ENCODE measurements around the gene MYBBP1A. TPM values are rescaled to one million over a fixed set of nuclear protein-coding genes. Genes with fewer than 3 reads are reported as not detected.

MYBBP1A gene
- total RNA-seq, 3 donors from 2014 or later (not counting 1 experiment from before 2014, with no cell fraction given) = 50.5 to 58.1 (median 52.7) TPM

GRCh38 chr17:4586043-4586442 lies 30.9 kb upstream of the MYBBP1A start:
- intact Hi-C loops (cut with micrococcal nuclease) = no loop called here
- no peaks in the 10 kb centered on the region for H3K36me3 Mint-ChIP-seq
- Histone ChIP-seq H3K27ac (ENCODE audit: low read length) (no peak overlapping the region), H3K27me3 (ENCODE audit: control insufficient read depth, insufficient read depth, low read length) (peaks cover 9% of the 10 kb centered on the region), H3K36me3 (ENCODE audit: control insufficient read depth, insufficient read depth, low read length) (no peaks in the 10 kb centered on the region), H3K4me1 (ENCODE audit: control insufficient read depth, insufficient read depth, low read length) (peaks cover 5% of the 10 kb centered on the region), H3K9me3 (ENCODE audit: control insufficient read depth, insufficient read depth, low read length) (no peaks in the 10 kb centered on the region), H3K4me3 (ENCODE audit: low read length) (no peak overlapping the region)
- peaks cover 26 to 40% of the 10 kb centered on the region in 2 donors for H3K27me3 Mint-ChIP-seq (ENCODE audit: low read depth in 2 of 2)
- H3K27ac Mint-ChIP-seq = no peak overlapping the region
- H3K9me3 Mint-ChIP-seq = no peaks in the 10 kb centered on the region
- no peak for ATAC-seq
- no peak for DNase-seq
- WGBS (ENCODE audit: insufficient coverage) = 90% methylated on average over 9 of the region's 9 CpGs
- H3K4me1 Mint-ChIP-seq = peaks cover 0 to 4% of the 10 kb centered on the region in 2 donors
- no peak overlapping the region for H3K4me3 Mint-ChIP-seq
- TF ChIP-seq, protein P1, sequence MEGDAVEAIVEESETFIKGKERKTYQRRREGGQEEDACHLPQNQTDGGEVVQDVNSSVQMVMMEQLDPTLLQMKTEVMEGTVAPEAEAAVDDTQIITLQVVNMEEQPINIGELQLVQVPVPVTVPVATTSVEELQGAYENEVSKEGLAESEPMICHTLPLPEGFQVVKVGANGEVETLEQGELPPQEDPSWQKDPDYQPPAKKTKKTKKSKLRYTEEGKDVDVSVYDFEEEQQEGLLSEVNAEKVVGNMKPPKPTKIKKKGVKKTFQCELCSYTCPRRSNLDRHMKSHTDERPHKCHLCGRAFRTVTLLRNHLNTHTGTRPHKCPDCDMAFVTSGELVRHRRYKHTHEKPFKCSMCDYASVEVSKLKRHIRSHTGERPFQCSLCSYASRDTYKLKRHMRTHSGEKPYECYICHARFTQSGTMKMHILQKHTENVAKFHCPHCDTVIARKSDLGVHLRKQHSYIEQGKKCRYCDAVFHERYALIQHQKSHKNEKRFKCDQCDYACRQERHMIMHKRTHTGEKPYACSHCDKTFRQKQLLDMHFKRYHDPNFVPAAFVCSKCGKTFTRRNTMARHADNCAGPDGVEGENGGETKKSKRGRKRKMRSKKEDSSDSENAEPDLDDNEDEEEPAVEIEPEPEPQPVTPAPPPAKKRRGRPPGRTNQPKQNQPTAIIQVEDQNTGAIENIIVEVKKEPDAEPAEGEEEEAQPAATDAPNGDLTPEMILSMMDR (IDR thresholded peaks at IDR 0.05) = no peak

DNA sequence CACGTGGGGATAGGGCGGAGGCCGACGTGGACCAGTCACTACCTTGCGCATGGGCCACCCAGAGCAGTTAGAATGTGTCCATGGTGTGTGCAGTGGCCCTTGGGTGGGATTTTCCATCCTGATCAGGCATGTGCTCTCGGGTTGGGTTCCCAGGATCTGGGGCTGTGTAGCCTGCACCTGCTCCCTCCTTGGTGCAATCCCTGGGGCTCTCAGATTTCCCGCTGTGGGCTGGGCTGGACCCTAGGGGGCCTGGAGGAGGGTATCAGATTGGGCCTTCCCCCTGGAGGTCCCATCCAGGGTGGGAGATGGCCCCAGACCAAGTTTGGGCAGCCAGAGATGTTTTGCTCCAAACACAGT lies 30.4 kb upstream of the MYBBP1A start:
- Histone ChIP-seq H3K36me3 (ENCODE audit: control insufficient read depth, insufficient read depth, low read length) (no peaks in the 10 kb centered on the region), H3K4me1 (ENCODE audit: control insufficient read depth, insufficient read depth, low read length) (peaks cover 5% of the 10 kb centered on the region), H3K9me3 (ENCODE audit: control insufficient read depth, insufficient read depth, low read length) (no peaks in the 10 kb centered on the region), H3K27ac (ENCODE audit: low read length) (no peak overlapping the region), H3K4me3 (ENCODE audit: low read length) (no peak overlapping the region), H3K27me3 (ENCODE audit: control insufficient read depth, insufficient read depth, low read length) (peaks cover 9% of the 10 kb centered on the region)
- Mint-ChIP-seq H3K36me3 (no peaks in the 10 kb centered on the region), H3K27ac (no peak overlapping the region), H3K4me3 (no peak overlapping the region), H3K9me3 (no peaks in the 10 kb centered on the region), H3K4me1 (peaks cover 0 to 4% of the 10 kb centered on the region in 2 donors), H3K27me3 (ENCODE audit: low read depth in 2 of 2) (peaks cover 26 to 40% of the 10 kb centered on the region in 2 donors)
- WGBS (ENCODE audit: insufficient coverage) = 89% methylated on average over 7 of the region's 7 CpGs
- ATAC-seq (no peak), DNase-seq (no peak)
- TF ChIP-seq, protein P1 (IDR thresholded peaks at IDR 0.05) = no peak
- intact Hi-C loops (cut with micrococcal nuclease) = no loop called here

DNA sequence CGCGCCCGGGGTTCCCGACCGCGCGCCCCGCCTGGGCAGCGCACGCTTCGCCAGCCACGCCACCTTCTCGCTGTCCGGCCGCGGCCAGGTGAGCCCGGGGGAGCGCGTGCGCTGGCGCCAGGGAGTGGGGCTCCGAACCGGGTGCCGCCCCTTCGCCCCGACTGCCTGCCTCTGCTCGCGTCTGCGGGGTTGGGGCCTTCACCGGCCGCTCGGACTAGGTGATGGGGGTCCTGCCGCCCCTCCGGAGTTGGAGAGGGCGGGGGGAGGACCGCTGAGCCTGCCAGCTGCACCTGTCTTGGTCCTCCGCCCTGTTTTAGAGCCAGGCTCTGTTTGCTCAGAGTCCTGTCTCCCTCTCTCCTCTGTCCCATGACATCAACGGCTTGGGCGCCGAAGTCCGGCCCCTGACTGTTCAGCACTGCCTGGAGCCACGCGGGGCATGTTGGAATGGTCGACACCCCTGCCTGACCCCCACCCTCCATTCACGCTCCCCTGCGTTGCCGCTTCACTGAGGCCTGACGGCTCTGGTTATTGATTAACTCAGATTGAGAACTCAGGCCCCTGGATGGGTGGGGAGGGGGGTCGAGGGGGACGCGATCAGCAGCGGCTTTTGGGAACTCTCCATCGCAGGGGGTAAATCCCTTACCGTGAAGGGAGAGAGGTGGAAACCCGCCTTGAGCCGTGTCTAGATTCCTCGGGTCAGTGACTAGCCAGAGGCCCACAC lies 29.9 kb upstream of the MYBBP1A start:
- Mint-ChIP-seq H3K27ac (no peak overlapping the region), H3K27me3 (ENCODE audit: low read depth in 2 of 2) (peaks cover 26 to 35% of the 10 kb centered on the region in 2 donors), H3K9me3 (no peaks in the 10 kb centered on the region), H3K4me3 (peak overlapping the region; percentile 49), H3K36me3 (no peaks in the 10 kb centered on the region), H3K4me1 (peaks cover 0 to 4% of the 10 kb centered on the region in 2 donors)
- H3K27me3 ChIP-seq (ENCODE audit: control insufficient read depth, insufficient read depth, low read length) = peaks cover 9% of the 10 kb centered on the region
- ATAC-seq = no peak
- H3K4me1 ChIP-seq (ENCODE audit: control insufficient read depth, insufficient read depth, low read length) = peaks cover 5% of the 10 kb centered on the region
- DNase-seq = no peak
- no peak overlapping the region for H3K4me3 ChIP-seq (ENCODE audit: low read length)
- H3K9me3 ChIP-seq (ENCODE audit: control insufficient read depth, insufficient read depth, low read length) = no peaks in the 10 kb centered on the region
- 35% methylated on average over 56 of the region's 57 CpGs for WGBS (ENCODE audit: insufficient coverage)
- intact Hi-C loops (cut with micrococcal nuclease) = no loop called here
- H3K27ac ChIP-seq (ENCODE audit: low read length) = no peak overlapping the region
- TF ChIP-seq, protein P1 (IDR thresholded peaks at IDR 0.05) = no peak
- no peaks in the 10 kb centered on the region for H3K36me3 ChIP-seq (ENCODE audit: control insufficient read depth, insufficient read depth, low read length)

All from natural killer cell (primary cell).